Choroid plexus epithelial cell (primary cell): Measurements from ENCODE around the gene UVRAG.
A peak's percentile ranks its signal among the peaks of the same experiment; 100 is the strongest.
"Not testable (repeated sequence)": the region's sequence is repeated elsewhere in the genome, so short reads cannot be mapped to it uniquely, and the experiment has no call there.

Experiments used
- DNase-seq: peaks from one replicate; pipeline ENCODE4 v3.0.0-alpha.2; 2010; ENCODE audit warnings: low read depth
- H3K4me3 ChIP-seq: 2 replicates; pipeline ENCODE4 v1.5.1; 2011; ENCODE audit warnings: low read depth, mild to moderate bottlenecking, control low read depth, low read length, moderate library complexity
- CTCF ChIP-seq: conservative IDR thresholded peaks from 2 replicates; pipeline ENCODE4 v1.5.1; 2011; ENCODE audit warnings: low read depth, mild to moderate bottlenecking, control low read depth, inconsistent platforms, low read length, moderate library complexity

The UVRAG gene

GRCh38 chr11:76076749-76077148 lies 261.7 kb downstream of the UVRAG start:
- DNase-seq, result no peak
- H3K4me3 ChIP-seq, result no peak overlapping the region
- TF ChIP-seq CTCF, result no peak

- no peak for TF ChIP-seq CTCF
- H3K4me3 ChIP-seq, result no peak overlapping the region
- DNase-seq, result peak; percentile 51
These were observed 262.7 kb downstream of the UVRAG start for GRCh38 chr11:76077575-76078150.

- H3K4me3 ChIP-seq, DNase-seq: not testable (repeated sequence)
These were observed 266.1 kb downstream of the UVRAG start for GRCh38 chr11:76081084-76081483.

- peak; percentile 75 for DNase-seq
- no peak for TF ChIP-seq CTCF
- H3K4me3 ChIP-seq, result no peak overlapping the region
These were observed 268.8 kb downstream of the UVRAG start for GRCh38 chr11:76083563-76084451.

GRCh38 chr11:76085270-76085669 lies 270.3 kb downstream of the UVRAG start:
- TF ChIP-seq CTCF, result no peak
- DNase-seq, result no peak
- H3K4me3 ChIP-seq, result no peak overlapping the region

- no peak for TF ChIP-seq CTCF
- DNase-seq, result peak; percentile 84
- no peak overlapping the region for H3K4me3 ChIP-seq
These were observed 272.0 kb downstream of the UVRAG start for GRCh38 chr11:76086743-76087635.

GRCh38 chr11:76087749-76088148 lies 272.7 kb downstream of the UVRAG start:
- no peak for TF ChIP-seq CTCF
- no peak overlapping the region for H3K4me3 ChIP-seq
- peak; percentile 23 for DNase-seq
